Loucy (cell line): Measurements from ENCODE around the gene PRSS50.
"Not testable (repeated sequence)": the region's sequence is repeated elsewhere in the genome, so short reads cannot be mapped to it uniquely, and the experiment has no call there.

Experiments
- H2AFZ ChIP-seq: fragments of 200-600 bp; sonication (generic); 2 replicates; pipeline ENCODE4 v1.6.0; 2016; ENCODE audit warnings: antibody characterized with exemption, mild to moderate bottlenecking, low read length, moderate library complexity
- H3F3A ChIP-seq: fragments of 200-600 bp; 2 replicates; pipeline ENCODE4 v1.6.0; 2016; ENCODE audit warnings: antibody characterized with exemption, low read depth, mild to moderate bottlenecking
- H3K27me3 ChIP-seq: fragments of 200-600 bp; sonication (generic); 2 replicates; pipeline ENCODE4 v1.6.1; 2014; ENCODE audit warnings: low read length, mild to moderate bottlenecking; ENCODE audit not compliant: insufficient read depth, poor library complexity, severe bottlenecking
- H3K36me3 ChIP-seq: fragments of 200-600 bp; sonication (generic); 2 replicates; pipeline ENCODE4 v1.6.1; 2016; ENCODE audit warnings: low read length; ENCODE audit not compliant: insufficient read depth
- H3K4me1 ChIP-seq: fragments of 200-600 bp; sonication (generic); 2 replicates; pipeline ENCODE4 v1.5.1; 2014; ENCODE audit warnings: low read length, mild to moderate bottlenecking; ENCODE audit not compliant: insufficient read depth, poor library complexity, severe bottlenecking
- H3K4me2 ChIP-seq: fragments of 200-600 bp; sonication (generic); 2 replicates; pipeline ENCODE4 v1.6.0; 2014; ENCODE audit warnings: antibody characterized with exemption, low read length, low read depth, mild to moderate bottlenecking; ENCODE audit not compliant: poor library complexity, severe bottlenecking
- H3K4me3 ChIP-seq: fragments of 200-600 bp; sonication (generic); 2 replicates; pipeline ENCODE4 v1.5.1; 2014; ENCODE audit warnings: low read length, mild to moderate bottlenecking, mixed read lengths; ENCODE audit not compliant: poor library complexity, severe bottlenecking
- H3K79me2 ChIP-seq: fragments of 200-600 bp; sonication (generic); 2 replicates; pipeline ENCODE4 v1.6.1; 2014; ENCODE audit warnings: low read length; ENCODE audit not compliant: insufficient read depth
- H3K9ac ChIP-seq: fragments of 200-600 bp; sonication (generic); 2 replicates; pipeline ENCODE4 v1.6.0; 2014; ENCODE audit warnings: mild to moderate bottlenecking, low read depth, low read length, moderate library complexity; ENCODE audit not compliant: poor library complexity, severe bottlenecking
- H3K9me2 ChIP-seq: fragments of 200-600 bp; sonication (generic); replicated peaks from 2 replicates; pipeline ENCODE4 v1.6.1; 2016; ENCODE audit warnings: low read depth, low read length, mixed read lengths
- H3K9me3 ChIP-seq: fragments of 200-600 bp; sonication (generic); 2 replicates; pipeline ENCODE4 v1.6.1; 2014; ENCODE audit warnings: mild to moderate bottlenecking, antibody characterized with exemption, low read length, low read depth; ENCODE audit not compliant: insufficient read depth
- H4K20me1 ChIP-seq: fragments of 200-600 bp; sonication (generic); 2 replicates; pipeline ENCODE4 v1.6.0; 2014; ENCODE audit warnings: antibody characterized with exemption, low read length, mild to moderate bottlenecking; ENCODE audit not compliant: insufficient read depth, poor library complexity, severe bottlenecking
- EZH2phosphoT487 ChIP-seq: fragments of 200-600 bp; IDR thresholded peaks from 2 replicates; pipeline ENCODE4 v1.6.1; 2018; ENCODE audit warnings: antibody characterized with exemption, mild to moderate bottlenecking, moderate library complexity, borderline replicate concordance
- TF ChIP-seq, protein P1 (sequence below): fragments of 200-600 bp; sonication (generic); conservative IDR thresholded peaks from 2 replicates; pipeline ENCODE4 v1.5.1; 2014; ENCODE audit warnings: mild to moderate bottlenecking, antibody characterized with exemption, low read length

Gene PRSS50

DNA sequence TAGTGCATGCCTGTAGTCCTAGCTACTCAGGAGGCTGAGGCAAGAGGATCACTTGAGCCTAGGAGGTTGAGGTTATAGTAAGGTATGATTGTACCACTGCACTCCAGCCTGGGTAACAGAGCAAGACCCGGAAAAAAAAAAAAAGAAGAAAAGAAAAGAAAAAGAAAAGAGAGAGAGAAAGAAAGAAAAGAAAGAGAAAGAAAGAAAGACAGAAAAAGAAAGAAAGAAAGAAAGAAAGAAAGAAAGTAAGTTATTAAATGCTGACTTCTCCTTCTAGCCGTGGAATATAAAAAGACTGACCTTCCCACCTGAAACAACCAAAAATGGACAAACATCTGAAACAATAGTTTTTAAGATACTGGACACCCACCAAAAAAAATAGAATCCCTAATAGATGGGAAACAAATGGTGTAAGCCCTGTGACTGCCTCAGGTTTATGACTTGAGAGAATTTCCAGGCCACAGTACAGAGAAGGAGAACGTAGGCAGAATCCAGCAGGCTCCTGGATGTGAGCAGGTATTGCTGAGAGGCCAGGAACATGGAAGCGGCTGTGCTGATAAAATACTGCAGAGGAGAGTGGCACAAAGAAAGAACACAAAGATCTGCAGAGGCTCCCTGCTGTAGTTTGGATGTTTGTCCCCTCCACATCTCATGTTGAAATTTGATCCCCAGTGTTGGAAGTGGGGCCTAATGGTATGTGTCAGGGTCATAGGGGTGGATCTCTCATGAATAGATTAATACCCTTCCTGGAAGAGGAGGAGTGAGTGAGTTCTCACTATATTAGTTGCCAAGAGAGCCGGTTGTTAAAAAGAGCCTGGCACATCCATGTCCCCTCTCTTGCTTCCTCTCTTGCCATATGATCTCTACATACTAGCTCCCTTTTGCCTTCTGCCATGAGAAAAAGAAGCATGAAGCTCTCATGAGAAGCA lies 41.8 kb upstream of the PRSS50 start:
- TF ChIP-seq, protein P1, sequence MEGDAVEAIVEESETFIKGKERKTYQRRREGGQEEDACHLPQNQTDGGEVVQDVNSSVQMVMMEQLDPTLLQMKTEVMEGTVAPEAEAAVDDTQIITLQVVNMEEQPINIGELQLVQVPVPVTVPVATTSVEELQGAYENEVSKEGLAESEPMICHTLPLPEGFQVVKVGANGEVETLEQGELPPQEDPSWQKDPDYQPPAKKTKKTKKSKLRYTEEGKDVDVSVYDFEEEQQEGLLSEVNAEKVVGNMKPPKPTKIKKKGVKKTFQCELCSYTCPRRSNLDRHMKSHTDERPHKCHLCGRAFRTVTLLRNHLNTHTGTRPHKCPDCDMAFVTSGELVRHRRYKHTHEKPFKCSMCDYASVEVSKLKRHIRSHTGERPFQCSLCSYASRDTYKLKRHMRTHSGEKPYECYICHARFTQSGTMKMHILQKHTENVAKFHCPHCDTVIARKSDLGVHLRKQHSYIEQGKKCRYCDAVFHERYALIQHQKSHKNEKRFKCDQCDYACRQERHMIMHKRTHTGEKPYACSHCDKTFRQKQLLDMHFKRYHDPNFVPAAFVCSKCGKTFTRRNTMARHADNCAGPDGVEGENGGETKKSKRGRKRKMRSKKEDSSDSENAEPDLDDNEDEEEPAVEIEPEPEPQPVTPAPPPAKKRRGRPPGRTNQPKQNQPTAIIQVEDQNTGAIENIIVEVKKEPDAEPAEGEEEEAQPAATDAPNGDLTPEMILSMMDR, result no peak
- TF ChIP-seq EZH2phosphoT487, result no peak
- Histone ChIP-seq H3K27me3 (no peaks in the 10 kb centered on the region), H3K9me2 (no peaks in the 10 kb centered on the region), H2AFZ (no peak overlapping the region), H3K4me2 (no peak overlapping the region), H3F3A (no peaks in the 10 kb centered on the region), H3K36me3 (no peaks in the 10 kb centered on the region), H3K9me3 (peaks cover 2% of the 10 kb centered on the region; the same call in 1 of the 2 replicates), H3K9ac (no peak overlapping the region), H3K4me1 (no peaks in the 10 kb centered on the region), H3K4me3 (no peak overlapping the region), H3K79me2 (no peaks in the 10 kb centered on the region), H4K20me1 (no peaks in the 10 kb centered on the region)

DNA sequence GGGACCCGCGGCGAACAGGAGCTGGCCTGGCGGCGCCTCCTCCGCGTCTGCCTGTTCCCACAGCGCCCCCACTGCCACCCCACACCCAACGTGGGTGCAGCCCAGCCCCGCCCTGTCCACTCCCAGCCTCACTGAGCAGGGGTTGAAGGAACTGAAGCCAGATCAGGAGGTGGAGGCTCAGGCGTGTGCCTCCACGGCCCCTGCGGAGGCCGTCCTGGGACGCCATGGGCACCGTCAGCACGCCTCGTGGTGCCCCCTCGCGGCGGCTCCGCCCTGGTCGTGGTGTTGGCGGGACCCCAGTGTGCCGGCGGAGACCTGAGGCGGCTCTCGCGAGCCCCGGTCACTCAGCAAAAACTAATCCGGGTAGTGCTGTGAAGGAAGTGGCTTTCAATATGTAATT lies 39.0 kb upstream of the PRSS50 start:
- Histone ChIP-seq H3K36me3 (no peaks in the 10 kb centered on the region), H3K4me1 (no peaks in the 10 kb centered on the region), H3F3A (no peaks in the 10 kb centered on the region), H2AFZ (no peak overlapping the region), H4K20me1 (no peaks in the 10 kb centered on the region), H3K4me2 (no peak overlapping the region), H3K9me3 (no peaks in the 10 kb centered on the region), H3K9ac (no peak overlapping the region), H3K4me3 (no peak overlapping the region), H3K27me3 (no peaks in the 10 kb centered on the region), H3K79me2 (no peaks in the 10 kb centered on the region), H3K9me2 (no peaks in the 10 kb centered on the region)
- TF ChIP-seq EZH2phosphoT487, result no peak
- TF ChIP-seq, protein P1, result no peak

DNA sequence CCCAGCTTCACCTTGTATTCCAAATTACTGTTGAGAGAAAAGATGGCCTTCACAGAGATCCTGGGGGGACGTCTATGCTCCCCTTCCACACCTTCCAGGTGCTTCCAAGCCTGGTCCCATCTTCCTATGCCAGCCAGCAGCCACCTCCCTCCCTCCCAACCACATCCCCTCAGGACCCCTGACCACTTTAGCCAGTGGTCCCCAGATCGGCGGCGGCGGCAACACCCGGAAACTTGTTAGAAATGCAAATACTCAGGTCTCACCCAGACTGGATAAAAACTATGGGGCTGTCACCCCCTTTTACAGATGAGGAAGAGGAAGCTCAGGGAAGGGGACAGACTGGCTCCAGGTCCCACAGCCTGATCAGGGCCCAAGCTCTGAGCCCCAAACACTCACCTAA lies 38.0 kb upstream of the PRSS50 start:
- H3F3A ChIP-seq, result no peaks in the 10 kb centered on the region
- H3K9me3 ChIP-seq, result no peaks in the 10 kb centered on the region
- H3K4me2 ChIP-seq, result no peak overlapping the region
- TF ChIP-seq, protein P1, result no peak
- TF ChIP-seq EZH2phosphoT487, result no peak
- H3K4me3 ChIP-seq, result no peak overlapping the region
- H3K4me1 ChIP-seq, result no peaks in the 10 kb centered on the region
- no peaks in the 10 kb centered on the region for H3K79me2 ChIP-seq
- no peaks in the 10 kb centered on the region for H4K20me1 ChIP-seq
- no peak overlapping the region for H3K9ac ChIP-seq
- no peaks in the 10 kb centered on the region for H3K9me2 ChIP-seq
- no peaks in the 10 kb centered on the region for H3K36me3 ChIP-seq
- H3K27me3 ChIP-seq, result no peaks in the 10 kb centered on the region
- H2AFZ ChIP-seq, result no peak overlapping the region; the same call in 1 of the 2 replicates

DNA sequence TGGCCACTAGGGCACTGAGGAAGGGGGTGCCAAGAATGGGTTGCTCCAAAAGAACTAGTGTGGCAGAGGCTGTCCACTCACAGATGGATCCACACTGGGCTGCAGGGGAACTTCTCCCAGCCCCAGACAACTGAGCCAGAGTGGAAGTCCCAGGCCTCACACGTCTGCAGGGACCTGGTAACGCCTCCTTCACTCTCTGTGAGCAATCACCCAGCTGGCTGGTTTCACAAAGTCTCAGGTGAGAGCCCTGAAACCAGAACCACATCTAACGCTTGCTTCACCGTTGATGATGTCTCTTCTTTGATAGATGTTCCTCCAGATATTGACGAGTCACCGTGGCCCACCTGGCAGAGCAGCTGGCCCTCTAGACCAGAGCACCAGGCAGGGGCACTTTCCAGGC lies 35.5 kb upstream of the PRSS50 start:
- not testable (repeated sequence) for H3K9me2 ChIP-seq, H3K9ac ChIP-seq, H3F3A ChIP-seq, H4K20me1 ChIP-seq, H2AFZ ChIP-seq, H3K36me3 ChIP-seq, H3K4me1 ChIP-seq, H3K27me3 ChIP-seq, H3K4me3 ChIP-seq, H3K4me2 ChIP-seq, H3K79me2 ChIP-seq, H3K9me3 ChIP-seq
